ENCODE results near the gene SYNE4. TPM values are rescaled to one million over a fixed set of nuclear protein-coding genes. Genes with fewer than 3 reads are reported as not detected.
A peak's percentile ranks its signal among the peaks of the same experiment; 100 is the strongest.

SYNE4 gene
- total and polyA plus RNA-seq, 9 of the 15 experiments (the other 6 are each of a cell fraction or from before 2014, with no cell fraction given): 0.03 to 0.65 (median 0.29) TPM

DNA sequence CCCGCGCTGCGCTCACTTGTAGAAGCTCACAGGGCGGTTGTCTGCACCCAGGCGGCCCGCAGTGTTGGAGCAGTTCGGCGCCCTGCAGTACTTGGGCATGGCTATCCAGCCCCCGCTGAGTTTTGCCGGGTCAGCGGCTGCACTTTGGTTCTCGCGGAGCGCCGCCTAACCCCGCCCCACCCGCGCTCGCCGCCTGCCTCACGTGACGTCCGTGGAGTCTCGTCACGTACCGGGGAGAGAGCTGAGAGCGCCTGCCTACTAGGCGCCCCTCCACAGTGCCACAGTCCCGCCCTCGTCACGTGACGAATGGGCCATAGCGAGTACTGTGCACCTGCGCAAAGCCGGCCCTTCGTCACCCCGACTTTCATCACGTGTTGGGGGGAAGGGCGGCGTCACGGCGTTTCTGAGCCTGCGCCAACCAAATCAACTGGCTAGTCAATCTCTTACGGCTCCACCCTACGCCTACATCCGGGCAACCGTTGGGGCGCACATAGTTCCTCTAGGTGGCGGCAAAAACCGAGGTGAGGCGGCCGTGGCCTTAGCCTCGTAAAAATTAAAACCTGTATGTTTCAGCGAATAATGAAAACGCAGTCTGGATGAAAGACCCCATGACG lies 45.6 kb upstream of the SYNE4 start, which contains the start of gene THAP8 (continued):
- TF ChIP-seq, protein P1, sequence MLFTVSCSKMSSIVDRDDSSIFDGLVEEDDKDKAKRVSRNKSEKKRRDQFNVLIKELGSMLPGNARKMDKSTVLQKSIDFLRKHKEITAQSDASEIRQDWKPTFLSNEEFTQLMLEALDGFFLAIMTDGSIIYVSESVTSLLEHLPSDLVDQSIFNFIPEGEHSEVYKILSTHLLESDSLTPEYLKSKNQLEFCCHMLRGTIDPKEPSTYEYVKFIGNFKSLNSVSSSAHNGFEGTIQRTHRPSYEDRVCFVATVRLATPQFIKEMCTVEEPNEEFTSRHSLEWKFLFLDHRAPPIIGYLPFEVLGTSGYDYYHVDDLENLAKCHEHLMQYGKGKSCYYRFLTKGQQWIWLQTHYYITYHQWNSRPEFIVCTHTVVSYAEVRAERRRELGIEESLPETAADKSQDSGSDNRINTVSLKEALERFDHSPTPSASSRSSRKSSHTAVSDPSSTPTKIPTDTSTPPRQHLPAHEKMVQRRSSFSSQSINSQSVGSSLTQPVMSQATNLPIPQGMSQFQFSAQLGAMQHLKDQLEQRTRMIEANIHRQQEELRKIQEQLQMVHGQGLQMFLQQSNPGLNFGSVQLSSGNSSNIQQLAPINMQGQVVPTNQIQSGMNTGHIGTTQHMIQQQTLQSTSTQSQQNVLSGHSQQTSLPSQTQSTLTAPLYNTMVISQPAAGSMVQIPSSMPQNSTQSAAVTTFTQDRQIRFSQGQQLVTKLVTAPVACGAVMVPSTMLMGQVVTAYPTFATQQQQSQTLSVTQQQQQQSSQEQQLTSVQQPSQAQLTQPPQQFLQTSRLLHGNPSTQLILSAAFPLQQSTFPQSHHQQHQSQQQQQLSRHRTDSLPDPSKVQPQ (CRISPR knock-in tag; IDR thresholded peaks at IDR 0.05; ENCODE audit: borderline replicate concordance): peak; percentile 70; the same call in 1 of the 2 replicates
- TF ChIP-seq, protein P2, sequence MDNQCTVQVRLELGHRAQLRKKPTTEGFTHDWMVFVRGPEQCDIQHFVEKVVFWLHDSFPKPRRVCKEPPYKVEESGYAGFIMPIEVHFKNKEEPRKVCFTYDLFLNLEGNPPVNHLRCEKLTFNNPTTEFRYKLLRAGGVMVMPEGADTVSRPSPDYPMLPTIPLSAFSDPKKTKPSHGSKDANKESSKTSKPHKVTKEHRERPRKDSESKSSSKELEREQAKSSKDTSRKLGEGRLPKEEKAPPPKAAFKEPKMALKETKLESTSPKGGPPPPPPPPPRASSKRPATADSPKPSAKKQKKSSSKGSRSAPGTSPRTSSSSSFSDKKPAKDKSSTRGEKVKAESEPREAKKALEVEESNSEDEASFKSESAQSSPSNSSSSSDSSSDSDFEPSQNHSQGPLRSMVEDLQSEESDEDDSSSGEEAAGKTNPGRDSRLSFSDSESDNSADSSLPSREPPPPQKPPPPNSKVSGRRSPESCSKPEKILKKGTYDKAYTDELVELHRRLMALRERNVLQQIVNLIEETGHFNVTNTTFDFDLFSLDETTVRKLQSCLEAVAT (IDR thresholded peaks at IDR 0.05): no peak; a peak in 1 of 4 replicates
- peak; percentile 84; the same call in 1 of the 2 replicates for TF ChIP-seq POLR2AphosphoS2 (IDR thresholded peaks at IDR 0.05; ENCODE audit: low read length)
- TF ChIP-seq CBFA2T3 (IDR thresholded peaks at IDR 0.05): peak; percentile 53
- no peak for TF ChIP-seq BRD9 (IDR thresholded peaks at IDR 0.05; ENCODE audit: low read depth, partially characterized antibody)
- TF ChIP-seq, protein P3, sequence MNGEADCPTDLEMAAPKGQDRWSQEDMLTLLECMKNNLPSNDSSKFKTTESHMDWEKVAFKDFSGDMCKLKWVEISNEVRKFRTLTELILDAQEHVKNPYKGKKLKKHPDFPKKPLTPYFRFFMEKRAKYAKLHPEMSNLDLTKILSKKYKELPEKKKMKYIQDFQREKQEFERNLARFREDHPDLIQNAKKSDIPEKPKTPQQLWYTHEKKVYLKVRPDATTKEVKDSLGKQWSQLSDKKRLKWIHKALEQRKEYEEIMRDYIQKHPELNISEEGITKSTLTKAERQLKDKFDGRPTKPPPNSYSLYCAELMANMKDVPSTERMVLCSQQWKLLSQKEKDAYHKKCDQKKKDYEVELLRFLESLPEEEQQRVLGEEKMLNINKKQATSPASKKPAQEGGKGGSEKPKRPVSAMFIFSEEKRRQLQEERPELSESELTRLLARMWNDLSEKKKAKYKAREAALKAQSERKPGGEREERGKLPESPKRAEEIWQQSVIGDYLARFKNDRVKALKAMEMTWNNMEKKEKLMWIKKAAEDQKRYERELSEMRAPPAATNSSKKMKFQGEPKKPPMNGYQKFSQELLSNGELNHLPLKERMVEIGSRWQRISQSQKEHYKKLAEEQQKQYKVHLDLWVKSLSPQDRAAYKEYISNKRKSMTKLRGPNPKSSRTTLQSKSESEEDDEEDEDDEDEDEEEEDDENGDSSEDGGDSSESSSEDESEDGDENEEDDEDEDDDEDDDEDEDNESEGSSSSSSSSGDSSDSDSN (IDR thresholded peaks at IDR 0.05; ENCODE audit: borderline replicate concordance in 1 of 2, low read depth in 2 of 2, low read length in 2 of 2): peak; percentile 35 to 55; a peak in 1 of 4 replicates
- no peak for TF ChIP-seq FOS (IDR thresholded peaks at IDR 0.05; ENCODE audit: extremely low read depth, insufficient read length)
- TF ChIP-seq MAFK (IDR thresholded peaks at IDR 0.05; ENCODE audit: low read length): no peak
- TF ChIP-seq EP300 (IDR thresholded peaks at IDR 0.05; ENCODE audit: low read length): peak; percentile 7; the same call in 1 of the 2 replicates
- TF ChIP-seq ZNF75A (CRISPR knock-in tag; IDR thresholded peaks at IDR 0.05): no peak
- TF ChIP-seq RB1 (IDR thresholded peaks at IDR 0.05; ENCODE audit: low read depth): no peak; the same call in 1 of the 2 replicates
- TF ChIP-seq ZNF24 (IDR thresholded peaks at IDR 0.05): no peak
- TF ChIP-seq, protein P4, sequence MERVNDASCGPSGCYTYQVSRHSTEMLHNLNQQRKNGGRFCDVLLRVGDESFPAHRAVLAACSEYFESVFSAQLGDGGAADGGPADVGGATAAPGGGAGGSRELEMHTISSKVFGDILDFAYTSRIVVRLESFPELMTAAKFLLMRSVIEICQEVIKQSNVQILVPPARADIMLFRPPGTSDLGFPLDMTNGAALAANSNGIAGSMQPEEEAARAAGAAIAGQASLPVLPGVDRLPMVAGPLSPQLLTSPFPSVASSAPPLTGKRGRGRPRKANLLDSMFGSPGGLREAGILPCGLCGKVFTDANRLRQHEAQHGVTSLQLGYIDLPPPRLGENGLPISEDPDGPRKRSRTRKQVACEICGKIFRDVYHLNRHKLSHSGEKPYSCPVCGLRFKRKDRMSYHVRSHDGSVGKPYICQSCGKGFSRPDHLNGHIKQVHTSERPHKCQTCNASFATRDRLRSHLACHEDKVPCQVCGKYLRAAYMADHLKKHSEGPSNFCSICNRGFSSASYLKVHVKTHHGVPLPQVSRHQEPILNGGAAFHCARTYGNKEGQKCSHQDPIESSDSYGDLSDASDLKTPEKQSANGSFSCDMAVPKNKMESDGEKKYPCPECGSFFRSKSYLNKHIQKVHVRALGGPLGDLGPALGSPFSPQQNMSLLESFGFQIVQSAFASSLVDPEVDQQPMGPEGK (CRISPR knock-in tag; IDR thresholded peaks at IDR 0.05; ENCODE audit: borderline replicate concordance): no peak
- no peak for TF ChIP-seq ZNF79 (CRISPR knock-in tag; IDR thresholded peaks at IDR 0.05; ENCODE audit: low read depth)
- TF ChIP-seq GTF2F1 (IDR thresholded peaks at IDR 0.05; ENCODE audit: low read depth, low read length): no peak
- TF ChIP-seq, protein P5, sequence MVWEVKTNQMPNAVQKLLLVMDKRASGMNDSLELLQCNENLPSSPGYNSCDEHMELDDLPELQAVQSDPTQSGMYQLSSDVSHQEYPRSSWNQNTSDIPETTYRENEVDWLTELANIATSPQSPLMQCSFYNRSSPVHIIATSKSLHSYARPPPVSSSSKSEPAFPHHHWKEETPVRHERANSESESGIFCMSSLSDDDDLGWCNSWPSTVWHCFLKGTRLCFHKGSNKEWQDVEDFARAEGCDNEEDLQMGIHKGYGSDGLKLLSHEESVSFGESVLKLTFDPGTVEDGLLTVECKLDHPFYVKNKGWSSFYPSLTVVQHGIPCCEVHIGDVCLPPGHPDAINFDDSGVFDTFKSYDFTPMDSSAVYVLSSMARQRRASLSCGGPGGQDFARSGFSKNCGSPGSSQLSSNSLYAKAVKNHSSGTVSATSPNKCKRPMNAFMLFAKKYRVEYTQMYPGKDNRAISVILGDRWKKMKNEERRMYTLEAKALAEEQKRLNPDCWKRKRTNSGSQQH (CRISPR knock-in tag; IDR thresholded peaks at IDR 0.05): no peak
- TF ChIP-seq LCOR (CRISPR knock-in tag; IDR thresholded peaks at IDR 0.05): peak; percentile 89
- no peak for TF ChIP-seq TEAD2 (tag; IDR thresholded peaks at IDR 0.05)
- no peak for TF ChIP-seq ZNF140 (CRISPR knock-in tag; IDR thresholded peaks at IDR 0.05)

All from K562 (cell line).